Measurements from ENCODE around the gene IL17RD. TPM values are rescaled to one million over a fixed set of nuclear protein-coding genes. Genes with fewer than 3 reads are reported as not detected.

Gene IL17RD
- total and polyA plus RNA-seq, 10 of the 15 experiments (the other 5 are each of a cell fraction or from before 2014, with no cell fraction given): 0.01 to 0.08 (median 0.04) TPM; not detected in 3

DNA sequence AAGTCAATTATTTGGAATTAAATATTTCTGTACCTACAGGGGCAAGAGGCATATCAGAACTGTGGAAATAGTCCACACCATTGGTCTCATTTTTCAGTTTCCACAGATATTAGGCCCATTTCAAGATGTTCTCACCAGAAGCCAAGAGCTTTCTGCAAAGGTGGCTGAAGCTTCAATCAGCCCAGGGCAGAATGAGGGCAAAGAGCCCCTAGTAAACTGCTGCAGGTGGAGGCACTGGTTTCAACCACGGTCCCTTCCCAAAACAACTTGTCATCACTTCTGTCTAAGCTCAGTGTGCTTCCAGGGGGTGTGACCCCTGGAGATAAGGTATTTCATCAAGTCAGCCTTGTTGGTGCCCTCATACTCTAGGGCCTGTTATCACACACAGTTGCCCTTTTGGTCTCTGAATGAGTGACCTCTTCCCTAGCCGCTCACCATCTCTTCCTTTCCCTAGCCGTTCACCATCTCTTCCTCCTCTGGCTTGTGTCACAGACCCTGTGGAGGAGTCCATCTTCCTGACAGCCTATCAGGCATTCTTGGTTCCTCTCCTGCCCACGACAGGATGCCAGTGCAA is 21.2 kb downstream of the IL17RD start:
- Histone ChIP-seq H3K36me3 (ENCODE audit: control insufficient read depth in 2 of 2, insufficient read depth in 2 of 2, low read length in 1 of 2) (no peaks in the 10 kb centered on the region), H3K9me3 (replicated peaks; ENCODE audit: control insufficient read depth, insufficient read depth, low read length) (no peaks in the 10 kb centered on the region), H3K27ac (ENCODE audit: control insufficient read depth, insufficient read depth) (no peak overlapping the region), H3K4me3 (no peak overlapping the region), H2AFZ (ENCODE audit: control insufficient read depth, low read depth, low read length) (no peak overlapping the region), H3K79me2 (ENCODE audit: control insufficient read depth, insufficient read depth, low read length) (no peaks in the 10 kb centered on the region), H3K4me2 (ENCODE audit: control insufficient read depth, insufficient read depth) (no peak overlapping the region), H3K27me3 (replicated peaks in 1 of 2; ENCODE audit: control insufficient read depth in 2 of 2, insufficient read depth in 2 of 2, low read length in 1 of 2) (0 out of 4 replicates have a peak, but pooled peaks cover 0 to 5% of the 10 kb centered on the region in 2 experiments), H3K4me1 (ENCODE audit: control insufficient read depth, insufficient read depth, low read length) (no peaks in the 10 kb centered on the region), H3K9ac (ENCODE audit: control insufficient read depth, insufficient read depth, low read length) (no peak overlapping the region), H4K20me1 (ENCODE audit: control insufficient read depth, insufficient read depth) (no peaks in the 10 kb centered on the region)
- BruUV-seq (replicated peaks): no TSS peak
- intact Hi-C loops (cut with micrococcal nuclease; ENCODE audit: unreplicated experiment): no loop called here
- ATAC-seq (no peak), FAIRE-seq (no peak), DNase-seq (ENCODE audit: low read depth, low spot score) (no peak)
- TF ChIP-seq DPF2 (IDR thresholded peaks at IDR 0.05) (no peak), BRCA1 (IDR thresholded peaks at IDR 0.05; ENCODE audit: low read depth, low read length) (no peak), STAT1 (conservative IDR thresholded peaks at IDR 0.05) (no peak), ZZZ3 (IDR thresholded peaks at IDR 0.05; ENCODE audit: control insufficient read depth, insufficient read length, low read depth) (no peak)
- TF ChIP-seq, protein P1, sequence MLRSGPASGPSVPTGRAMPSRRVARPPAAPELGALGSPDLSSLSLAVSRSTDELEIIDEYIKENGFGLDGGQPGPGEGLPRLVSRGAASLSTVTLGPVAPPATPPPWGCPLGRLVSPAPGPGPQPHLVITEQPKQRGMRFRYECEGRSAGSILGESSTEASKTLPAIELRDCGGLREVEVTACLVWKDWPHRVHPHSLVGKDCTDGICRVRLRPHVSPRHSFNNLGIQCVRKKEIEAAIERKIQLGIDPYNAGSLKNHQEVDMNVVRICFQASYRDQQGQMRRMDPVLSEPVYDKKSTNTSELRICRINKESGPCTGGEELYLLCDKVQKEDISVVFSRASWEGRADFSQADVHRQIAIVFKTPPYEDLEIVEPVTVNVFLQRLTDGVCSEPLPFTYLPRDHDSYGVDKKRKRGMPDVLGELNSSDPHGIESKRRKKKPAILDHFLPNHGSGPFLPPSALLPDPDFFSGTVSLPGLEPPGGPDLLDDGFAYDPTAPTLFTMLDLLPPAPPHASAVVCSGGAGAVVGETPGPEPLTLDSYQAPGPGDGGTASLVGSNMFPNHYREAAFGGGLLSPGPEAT (IDR thresholded peaks at IDR 0.05; ENCODE audit: low read depth): no peak
- ChIA-PET CTCF (interaction anchor here (1.5 kb wide), 1 partner anchor 12 kb away, joined by 3 read pairs; no protein-coding TSS in a partner anchor), RAD21 (ENCODE audit: unreplicated experiment) (no interaction called here), POLR2A (no interaction called here), SMC1A (ENCODE audit: uncharacterized antibody, unreplicated experiment) (interaction anchor here (0.6 kb wide), 1 partner anchor 189 kb away, joined by 3 read pairs; no protein-coding TSS in a partner anchor)
- WGBS (ENCODE audit: insufficient coverage, insufficient replicate concordance, low lambda C conversion rate, missing lambda C conversion rate): 22% methylated on average over 4 of the region's 4 CpGs
- in situ Hi-C loops (cut with MboI): no loop called here

DNA sequence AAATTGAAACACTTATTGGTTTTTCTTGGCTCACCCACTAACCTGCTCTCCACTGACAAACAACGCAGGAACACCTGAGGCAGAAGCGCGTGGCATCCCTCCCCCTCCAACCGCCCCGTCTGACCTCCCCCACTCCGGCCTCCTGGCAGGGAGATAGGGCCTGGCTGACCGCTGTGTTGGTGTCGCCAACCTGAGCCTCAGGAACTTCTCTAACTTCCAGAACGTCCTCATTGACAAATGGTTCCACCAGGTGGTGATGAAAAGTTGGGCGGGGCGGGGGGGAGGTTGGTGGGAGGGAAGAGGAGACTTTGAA is 22.8 kb downstream of the IL17RD start:
- ATAC-seq: no peak
- POLR2A ChIA-PET: no interaction called here
- Histone ChIP-seq H3K27me3 (replicated peaks in 1 of 2; ENCODE audit: control insufficient read depth in 2 of 2, insufficient read depth in 2 of 2, low read length in 1 of 2) (peaks cover 0 to 5% of the 10 kb centered on the region in 2 experiments; a peak in 1 of 4 replicates), H2AFZ (ENCODE audit: control insufficient read depth, low read depth, low read length) (no peak overlapping the region), H3K79me2 (ENCODE audit: control insufficient read depth, insufficient read depth, low read length) (no peaks in the 10 kb centered on the region), H3K4me3 (no peak overlapping the region), H3K4me1 (ENCODE audit: control insufficient read depth, insufficient read depth, low read length) (no peaks in the 10 kb centered on the region), H4K20me1 (ENCODE audit: control insufficient read depth, insufficient read depth) (no peaks in the 10 kb centered on the region), H3K27ac (ENCODE audit: control insufficient read depth, insufficient read depth) (no peak overlapping the region), H3K36me3 (ENCODE audit: control insufficient read depth in 2 of 2, insufficient read depth in 2 of 2, low read length in 1 of 2) (no peaks in the 10 kb centered on the region), H3K4me2 (ENCODE audit: control insufficient read depth, insufficient read depth) (no peak overlapping the region), H3K9me3 (replicated peaks; ENCODE audit: control insufficient read depth, insufficient read depth, low read length) (no peaks in the 10 kb centered on the region), H3K9ac (ENCODE audit: control insufficient read depth, insufficient read depth, low read length) (no peak overlapping the region)
- TF ChIP-seq SREBF1 (IDR thresholded peaks at IDR 0.05; ENCODE audit: low read length) (no peak), NR2F1 (conservative IDR thresholded peaks at IDR 0.05) (no peak)
- DNase-seq (ENCODE audit: low read depth, low spot score): no peak
- no TSS peak for BruUV-seq (replicated peaks)
- in situ Hi-C loops (cut with MboI): no loop called here
- RAD21 ChIA-PET (ENCODE audit: unreplicated experiment): no interaction called here
- intact Hi-C loops (cut with micrococcal nuclease; ENCODE audit: unreplicated experiment): no loop called here
- CTCF ChIA-PET: interaction anchor here (0.7 kb wide), 1 partner anchor 11 kb away, joined by 3 read pairs; no protein-coding TSS in a partner anchor
- FAIRE-seq: no peak
- SMC1A ChIA-PET (ENCODE audit: uncharacterized antibody, unreplicated experiment): no interaction called here
- WGBS (ENCODE audit: insufficient coverage, insufficient replicate concordance, low lambda C conversion rate, missing lambda C conversion rate): 53% methylated on average over 10 of the region's 11 CpGs

Data from GM12878 (cell line).